GM12878 (cell line): ENCODE data around the gene CHST8. TPM values are rescaled to one million over a fixed set of nuclear protein-coding genes. Genes with fewer than 3 reads are reported as not detected.

Source experiments
- ATAC-seq: fragments of 200-7000 bp; cut with Tn5 transposase; 3 replicates; pipeline ENCODE4 v1.9.1; 2020; ENCODE audit warnings: mild to moderate bottlenecking, moderate library complexity
- BruUV-seq: library from RNA; stranded (reverse); fragments of 400-500 nt; replicated peaks from 2 replicates; lab custom pipeline; 2021; lab: Mats Ljungman, UMichigan
- CTCF ChIA-PET: fragments of 300-600 bp; sonication (Branson Sonifier 250); formaldehyde crosslinking; extraction: SDS; loops from one replicate; lab custom pipeline; 2021; ENCODE audit warnings: inconsistent platforms; lab: Yijun Ruan, JAX
- POLR2A ChIA-PET: fragments of 350-600 bp; formaldehyde crosslinking; extraction: SDS; loops from one replicate; lab custom pipeline; 2021; ENCODE audit warnings: inconsistent platforms; lab: Charles Lee
- RAD21 ChIA-PET: fragments of 300-600 bp; sonication (Branson Sonifier 250); formaldehyde crosslinking; loops from one replicate; lab custom pipeline; 2023; ENCODE audit warnings: antibody characterized with exemption; ENCODE audit not compliant: unreplicated experiment; lab: Charles Lee
- SMC1A ChIA-PET: fragments of 300-600 bp; sonication (Branson Sonifier 250); formaldehyde crosslinking; loops from one replicate; lab custom pipeline; 2023; ENCODE audit not compliant: unreplicated experiment, uncharacterized antibody; lab: Charles Lee
- DNase-seq: peaks from one replicate; pipeline ENCODE4 v3.0.0-alpha.2; 2011; ENCODE audit warnings: low read depth, low spot score
- FAIRE-seq: peaks from 3 replicates; lab custom pipeline; 2011; peaks lifted over from hg19 to GRCh38; lab: Jason Lieb, UNC
- H2AFZ ChIP-seq: 2 replicates; pipeline ENCODE4 v1.6.0; 2011; ENCODE audit warnings: low read depth, low read length, control low read depth; ENCODE audit not compliant: control insufficient read depth
- H3K27ac ChIP-seq: 2 replicates; pipeline ENCODE4 v1.5.1; 2011; ENCODE audit warnings: control low read depth; ENCODE audit not compliant: control insufficient read depth, insufficient read depth
- H3K27me3 ChIP-seq, 2 experiments: replicated peaks in 1 of 2; 2 replicates each; pipeline versions ENCODE4 v1.6.0 to v1.6.1; 2011; ENCODE audit warnings: low read length in 1 of 2; ENCODE audit not compliant: control insufficient read depth in 2 of 2, insufficient read depth in 2 of 2
- H3K36me3 ChIP-seq, 2 experiments: 2 replicates each; pipeline ENCODE4 v1.5.1; 2011; ENCODE audit warnings: low read length in 1 of 2; ENCODE audit not compliant: control insufficient read depth in 2 of 2, insufficient read depth in 2 of 2
- H3K4me1 ChIP-seq: 2 replicates; pipeline ENCODE4 v1.6.1; 2011; ENCODE audit warnings: mild to moderate bottlenecking, low read length, moderate library complexity, mixed read lengths; ENCODE audit not compliant: control insufficient read depth, insufficient read depth
- H3K4me2 ChIP-seq: 2 replicates; pipeline ENCODE4 v1.6.0; 2011; ENCODE audit warnings: control low read depth; ENCODE audit not compliant: control insufficient read depth, insufficient read depth
- H3K4me3 ChIP-seq: fragments of 200-600 bp; sonication (generic); 2 replicates; pipeline ENCODE4 v1.5.1; 2016
- H3K79me2 ChIP-seq: 2 replicates; pipeline ENCODE4 v1.6.0; 2011; ENCODE audit warnings: low read length; ENCODE audit not compliant: control insufficient read depth, insufficient read depth
- H3K9ac ChIP-seq: 2 replicates; pipeline ENCODE4 v1.8.0; 2011; ENCODE audit warnings: low read length, control low read depth, mixed read lengths; ENCODE audit not compliant: control insufficient read depth, insufficient read depth
- H3K9me3 ChIP-seq: replicated peaks from 3 replicates; pipeline ENCODE4 v1.5.1; 2011; ENCODE audit warnings: mild to moderate bottlenecking, low read length; ENCODE audit not compliant: control insufficient read depth, insufficient read depth
- H4K20me1 ChIP-seq: 2 replicates; pipeline ENCODE4 v1.6.0; 2011; ENCODE audit not compliant: control insufficient read depth, insufficient read depth
- ATF3 ChIP-seq: IDR thresholded peaks from 2 replicates; pipeline ENCODE4 v1.6.1; 2011; ENCODE audit warnings: low read depth, mild to moderate bottlenecking, low read length, moderate library complexity, borderline replicate concordance; ENCODE audit errors: extremely low read depth
- CBFB ChIP-seq: IDR thresholded peaks from 2 replicates; pipeline ENCODE4 v1.6.1; 2016; ENCODE audit warnings: antibody characterized with exemption, low read depth
- CHD1 ChIP-seq: IDR thresholded peaks from 2 replicates; pipeline ENCODE4 v1.6.1; 2012; ENCODE audit warnings: low read depth, low read length, improper control_type of control experiment
- E2F4 ChIP-seq: IDR thresholded peaks from 2 replicates; pipeline ENCODE4 v1.6.1; 2012; ENCODE audit warnings: low read depth, low read length, improper control_type of control experiment
- EED ChIP-seq: sonication (generic); IDR thresholded peaks from 2 replicates; pipeline ENCODE4 v1.6.1; 2016; ENCODE audit warnings: antibody characterized with exemption, low read depth
- EZH2 ChIP-seq: IDR thresholded peaks from 2 replicates; pipeline ENCODE4 v1.6.1; 2012; ENCODE audit warnings: low read depth, mild to moderate bottlenecking, control low read depth, inconsistent platforms, low read length, borderline replicate concordance; ENCODE audit not compliant: control insufficient read depth
- FOS ChIP-seq: IDR thresholded peaks from 3 replicates; pipeline ENCODE4 v1.6.1; 2011; ENCODE audit warnings: borderline replicate concordance; ENCODE audit not compliant: insufficient read length; ENCODE audit errors: extremely low read depth
- GABPA ChIP-seq: IDR thresholded peaks from 2 replicates; pipeline ENCODE4 v1.6.1; 2014; ENCODE audit warnings: antibody characterized with exemption, low read depth, mild to moderate bottlenecking, inconsistent platforms
- GATAD2B ChIP-seq: fragments of 450-650 bp; conservative IDR thresholded peaks from 2 replicates; pipeline ENCODE4 v1.6.1; 2017; ENCODE audit warnings: low read depth, mild to moderate bottlenecking, moderate library complexity
- IKZF2 ChIP-seq, 2 experiments: fragments of 450-650 bp; IDR thresholded peaks; 2 replicates each; pipeline ENCODE4 v1.6.1; 2017; ENCODE audit warnings: mild to moderate bottlenecking in 2 of 2, moderate library complexity in 2 of 2
- JUNB ChIP-seq: IDR thresholded peaks from 2 replicates; pipeline ENCODE4 v1.6.1; 2016; ENCODE audit warnings: antibody characterized with exemption, mild to moderate bottlenecking
- NR2C2 ChIP-seq: IDR thresholded peaks from 2 replicates; pipeline ENCODE4 v1.6.1; 2011; ENCODE audit warnings: borderline replicate concordance, low read depth; ENCODE audit not compliant: control insufficient read depth, insufficient read length
- PAX5 ChIP-seq: IDR thresholded peaks from 2 replicates; pipeline ENCODE4 v1.6.1; 2011; ENCODE audit warnings: low read depth, low read length, borderline replicate concordance
- PAX8 ChIP-seq: fragments of 450-650 bp; IDR thresholded peaks from 2 replicates; pipeline ENCODE4 v1.6.1; 2017; ENCODE audit warnings: mild to moderate bottlenecking, moderate library complexity
- POLR2AphosphoS5 ChIP-seq: IDR thresholded peaks from 2 replicates; pipeline ENCODE4 v1.6.1; 2011; ENCODE audit warnings: mild to moderate bottlenecking, low read length, inconsistent platforms
- RCOR1 ChIP-seq: conservative IDR thresholded peaks from 2 replicates; pipeline ENCODE4 v1.6.1; 2012; ENCODE audit warnings: low read depth, low read length, improper control_type of control experiment
- SMC3 ChIP-seq: IDR thresholded peaks from 2 replicates; pipeline ENCODE4 v1.6.1; 2011; ENCODE audit warnings: low read length, improper control_type of control experiment, borderline replicate concordance
- TAF1 ChIP-seq: IDR thresholded peaks from 2 replicates; pipeline ENCODE4 v1.6.1; 2011; ENCODE audit warnings: mild to moderate bottlenecking, low read depth, low read length, borderline replicate concordance
- TCF7 ChIP-seq: IDR thresholded peaks from 2 replicates; pipeline ENCODE4 v1.6.1; 2014; ENCODE audit warnings: antibody characterized with exemption, borderline replicate concordance
- ZNF207 ChIP-seq: fragments of 450-650 bp; IDR thresholded peaks from 2 replicates; pipeline ENCODE4 v1.6.1; 2014; ENCODE audit warnings: antibody characterized with exemption, mild to moderate bottlenecking, borderline replicate concordance
- ZNF274 ChIP-seq: IDR thresholded peaks from one replicate; pipeline ENCODE4 v1.8.0; 2011; ENCODE audit not compliant: insufficient read length, insufficient read depth
- WGBS: methylation state at CpG from one replicate; pipeline ENCODE4 v1.1.6; 2016; ENCODE audit warnings: low lambda C conversion rate; ENCODE audit not compliant: insufficient replicate concordance, insufficient coverage; ENCODE audit errors: missing lambda C conversion rate; 5-methylcytosine and 5-hydroxymethylcytosine counted together
- in situ Hi-C: fragments of 300-500 bp; cut with MboI; formaldehyde crosslinking; loops from 9 replicates; pipeline ENCODE4 v1.14.3; 2018; ENCODE audit warnings: mixed read lengths
- intact Hi-C: fragments of 100-400 bp; cut with micrococcal nuclease; formaldehyde crosslinking; loops from one replicate; pipeline ENCODE4 v1.14.2; 2022; ENCODE audit not compliant: unreplicated experiment
- polyA plus RNA-seq, 11 experiments: library from polyadenylated mRNA; depleted of rRNA in 4 of 11; unstranded in 6 of 11; stranded (reverse) in 5 of 11; fragments of >200 nt; fragmentation: Nextera tagmentation in 4 of 11; fragmentation: Illumina TruSeq in 1 of 11; extraction: Ambion mirVana in 4 of 11; extraction: Trizol in 1 of 11; gene quantifications; 1 replicate in 1 of 11; 2 replicates in 10 of 11; pipeline versions ENCODE4 v1.2.1 to v1.2.3, GENCODE V29; 2011 to 2016; ENCODE audit warnings: inconsistent platforms in 2 of 11, missing spikeins in 2 of 11, low read depth in 1 of 11
- total RNA-seq, 4 experiments: library from RNA; depleted of rRNA in 3 of 4; stranded (reverse); fragments of >200 nt in 3 of 4; fragmentation: Illumina TruSeq in 1 of 4; extraction: Trizol in 1 of 4; gene quantifications; 2 replicates each; pipeline versions ENCODE4 v1.2.1 to v1.2.3, GENCODE V29; 2013 to 2021

The CHST8 gene
- total and polyA plus RNA-seq, 10 of the 15 experiments (the other 5 are each of a cell fraction or from before 2014, with no cell fraction given): 0.06 TPM; not detected in 9

GRCh38 chr19:33720155-33720493 is 98.4 kb downstream of the CHST8 start:
- no peak for ATAC-seq

GRCh38 chr19:33720691-33721682 is 99.2 kb downstream of the CHST8 start:
- no peak for TF ChIP-seq POLR2AphosphoS5
- TF ChIP-seq ATF3: no peak
- TF ChIP-seq JUNB: no peak
- no peak for TF ChIP-seq TAF1
- TF ChIP-seq ZNF274: no peak
- TF ChIP-seq FOS: no peak
- TF ChIP-seq EZH2: no peak
- TF ChIP-seq GABPA: no peak
- no peak for TF ChIP-seq SMC3
- no peak for TF ChIP-seq TCF7
- no peak for TF ChIP-seq E2F4
- no peak for TF ChIP-seq PAX5
- no peak for TF ChIP-seq IKZF2 (IDR thresholded peaks at IDR 0.05)
- TF ChIP-seq CBFB: no peak
- no peak overlapping the region for H3K4me3 ChIP-seq
- no peak overlapping the region for H3K9ac ChIP-seq
- H3K4me2 ChIP-seq: no peak overlapping the region
- no peaks in the 10 kb centered on the region for H3K4me1 ChIP-seq
- FAIRE-seq (no peak), DNase-seq (no peak), ATAC-seq (no peak)
- 13% methylated on average over 9 of the region's 9 CpGs for WGBS
- H3K36me3 ChIP-seq: no peaks in the 10 kb centered on the region
- SMC1A ChIA-PET: no interaction called here
- CTCF ChIA-PET: no interaction called here
- H4K20me1 ChIP-seq: no peaks in the 10 kb centered on the region
- in situ Hi-C loops: no loop called here
- no peaks in the 10 kb centered on the region for H3K79me2 ChIP-seq
- no TSS peak for BruUV-seq
- RAD21 ChIA-PET: no interaction called here
- intact Hi-C loops: no loop called here
- H3K9me3 ChIP-seq: no peaks in the 10 kb centered on the region
- no peaks in the 10 kb centered on the region for H3K27me3 ChIP-seq
- POLR2A ChIA-PET: no interaction called here
- H2AFZ ChIP-seq: no peak overlapping the region
- no peak overlapping the region for H3K27ac ChIP-seq

More at GRCh38 chr19:33720155-33720493, 98.4 kb downstream of the CHST8 start:
- ChIA-PET POLR2A (no interaction called here), RAD21 (no interaction called here), SMC1A (no interaction called here), CTCF (no interaction called here)
- Histone ChIP-seq H3K4me1 (no peaks in the 10 kb centered on the region), H3K36me3 (no peaks in the 10 kb centered on the region), H3K4me3 (no peak overlapping the region), H3K27me3 (no peaks in the 10 kb centered on the region), H3K79me2 (no peaks in the 10 kb centered on the region), H4K20me1 (no peaks in the 10 kb centered on the region), H3K9ac (no peak overlapping the region), H2AFZ (no peak overlapping the region), H3K27ac (no peak overlapping the region), H3K4me2 (no peak overlapping the region), H3K9me3 (no peaks in the 10 kb centered on the region)
- BruUV-seq: no TSS peak
- intact Hi-C loops (no loop called here), in situ Hi-C loops (no loop called here)
- FAIRE-seq: no peak
- no peak for DNase-seq
- 38% methylated on average over 3 of the region's 3 CpGs for WGBS
- no peak for TF ChIP-seq RCOR1
- TF ChIP-seq GATAD2B: no peak
- TF ChIP-seq PAX8: no peak
- no peak for TF ChIP-seq NR2C2
- no peak for TF ChIP-seq CHD1
- no peak for TF ChIP-seq ZNF207
- TF ChIP-seq EED: no peak
